Measurements from ENCODE around the gene C3orf70. TPM values are rescaled to one million over a fixed set of nuclear protein-coding genes. Genes with fewer than 3 reads are reported as not detected.

Gene C3orf70
- total and polyA plus RNA-seq, 2 of the 8 experiments (the other 6 are each of a cell fraction or from before 2014, with no cell fraction given) = 1.7 to 2.0 TPM

DNA sequence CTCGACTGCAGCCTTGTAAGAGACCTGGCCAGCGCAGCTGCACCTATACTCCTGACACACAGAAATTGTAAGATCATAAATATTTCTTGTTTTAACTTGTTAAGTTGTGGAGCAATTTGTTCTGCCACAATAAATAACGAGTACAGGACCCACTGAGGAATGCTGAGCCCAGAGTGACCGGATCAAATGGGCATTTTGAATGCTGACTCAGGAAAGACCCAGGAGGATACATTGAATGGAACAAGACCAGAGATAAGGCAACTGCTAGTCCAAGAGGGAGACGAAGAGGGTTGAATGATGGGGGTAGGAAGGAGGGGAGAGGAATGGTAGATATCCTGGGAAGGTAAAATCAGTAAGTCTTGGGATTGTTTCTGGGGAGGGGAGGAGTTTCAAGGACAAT lies 8.9 kb upstream of the C3orf70 start:
- Histone ChIP-seq H3K18ac (ENCODE audit: extremely low read depth, low read length) (no peak overlapping the region), H3K4ac (replicated peaks; ENCODE audit: insufficient read length, low read depth, low read length) (no peak overlapping the region), H3K9me3 (ENCODE audit: insufficient read depth in 2 of 2, low read depth in 1 of 2, low read length in 1 of 2) (no peaks in the 10 kb centered on the region), H3K4me3 (ENCODE audit: extremely low read depth in 1 of 4, insufficient read depth in 2 of 4, low read depth in 3 of 4, low read length in 4 of 4) (no peak overlapping the region), H2BK12ac (ENCODE audit: low read depth, low read length) (no peak overlapping the region), H2AFZ (ENCODE audit: low read length) (peak overlapping the region; percentile 16; the same call in 1 of the 2 replicates), H4K20me1 (replicated peaks in 1 of 2; ENCODE audit: control insufficient read depth in 1 of 2, insufficient read depth in 2 of 2, low read length in 2 of 2) (no peaks in the 10 kb centered on the region), H4K8ac (ENCODE audit: extremely low read depth, insufficient read depth, low read length) (no peak overlapping the region), H2BK120ac (replicated peaks; ENCODE audit: low read depth, low read length) (no peak overlapping the region), H3K4me2 (ENCODE audit: insufficient read depth in 1 of 2, low read depth in 2 of 2, low read length in 2 of 2) (no peak overlapping the region), H3K4me1 (replicated peaks in 1 of 4; ENCODE audit: control insufficient read depth in 3 of 4, insufficient read depth in 4 of 4, low read length in 3 of 4) (0 out of 7 replicates have a peak, but pooled peaks cover 0 to 2% (median 0%) of the 10 kb centered on the region in 4 experiments), H3K27me3 (replicated peaks in 1 of 4; ENCODE audit: control insufficient read depth in 3 of 4, extremely low read depth in 1 of 4, insufficient read depth in 3 of 4, low read length in 3 of 4) (peaks cover 0 to 2% (median 0%) of the 10 kb centered on the region in 4 experiments; a peak in 1 of 7 replicates), H3K79me2 (ENCODE audit: control insufficient read depth in 1 of 2, insufficient read depth in 2 of 2, low read length in 2 of 2) (no peaks in the 10 kb centered on the region), H3K23me2 (ENCODE audit: low read depth, low read length) (no peaks in the 10 kb centered on the region), H4K91ac (replicated peaks; ENCODE audit: insufficient read length, low read length) (no peak overlapping the region), H3K27ac (ENCODE audit: low read depth, low read length) (no peak overlapping the region), H2BK20ac (ENCODE audit: low read length) (no peak overlapping the region), H3K14ac (ENCODE audit: insufficient read length) (no peak overlapping the region), H3K9ac (replicated peaks in 1 of 4; ENCODE audit: extremely low read depth in 1 of 4, low read depth in 3 of 4, low read length in 3 of 4) (no peak overlapping the region), H4K5ac (ENCODE audit: insufficient read length, low read depth, low read length) (no peak overlapping the region), H3K79me1 (ENCODE audit: low read depth, low read length) (no peaks in the 10 kb centered on the region), H2AK5ac (ENCODE audit: low read depth, low read length) (no peak overlapping the region), H3K23ac (ENCODE audit: insufficient read length) (no peak overlapping the region), H2BK5ac (ENCODE audit: low read depth, low read length) (no peak overlapping the region), H3K36me3 (ENCODE audit: control insufficient read depth in 2 of 4, insufficient read depth in 4 of 4, low read length in 3 of 4) (no peaks in the 10 kb centered on the region), H2BK15ac (ENCODE audit: low read length) (no peak overlapping the region), H3K56ac (replicated peaks; ENCODE audit: insufficient read length, low read depth, low read length) (no peak overlapping the region)
- ChIA-PET CTCF (ENCODE audit: partially characterized antibody) (interaction anchor here (1.1 to 1.2 kb wide), 2 partner anchors 12 to 91 kb away, joined by 3 read pairs; no protein-coding TSS in a partner anchor), POLR2A (ENCODE audit: partially characterized antibody) (no interaction called here)
- 93% methylated on average over 5 of the region's 5 CpGs; no CpG with 5 or more reads in 1 of the 2 experiments for WGBS, 2 experiments (ENCODE audit: extremely low coverage in 1 of 2, insufficient coverage in 1 of 2, insufficient read length in 1 of 2, insufficient replicate concordance in 2 of 2, low coverage in 1 of 2, low lambda C conversion rate in 2 of 2, missing lambda C conversion rate in 1 of 2)
- no peak for FAIRE-seq
- DNase-seq (ENCODE audit: low read depth in 1 of 2, low spot score in 2 of 2) = no peak
- TF ChIP-seq CHD1 (IDR thresholded peaks at IDR 0.05; ENCODE audit: low read depth, low read length) (no peak), POLR2AphosphoS5 (IDR thresholded peaks at IDR 0.05; ENCODE audit: low read depth, low read length) (no peak), NRF1 (IDR thresholded peaks at IDR 0.05; ENCODE audit: low read depth, low read length) (no peak), CEBPB (IDR thresholded peaks at IDR 0.05; ENCODE audit: low read depth, low read length) (no peak), POLR2A (IDR thresholded peaks at IDR 0.05; ENCODE audit: control extremely low read depth in 1 of 2, low read depth in 2 of 2, low read length in 2 of 2) (no peak), TCF12 (IDR thresholded peaks at IDR 0.05; ENCODE audit: low read depth, low read length) (no peak), EGR1 (IDR thresholded peaks at IDR 0.05; ENCODE audit: borderline replicate concordance, low read depth, low read length) (no peak), NANOG (IDR thresholded peaks at IDR 0.05; ENCODE audit: insufficient read depth, low read depth, low read length, poor library complexity, severe bottlenecking) (no peak)
- TF ChIP-seq, protein P1, sequence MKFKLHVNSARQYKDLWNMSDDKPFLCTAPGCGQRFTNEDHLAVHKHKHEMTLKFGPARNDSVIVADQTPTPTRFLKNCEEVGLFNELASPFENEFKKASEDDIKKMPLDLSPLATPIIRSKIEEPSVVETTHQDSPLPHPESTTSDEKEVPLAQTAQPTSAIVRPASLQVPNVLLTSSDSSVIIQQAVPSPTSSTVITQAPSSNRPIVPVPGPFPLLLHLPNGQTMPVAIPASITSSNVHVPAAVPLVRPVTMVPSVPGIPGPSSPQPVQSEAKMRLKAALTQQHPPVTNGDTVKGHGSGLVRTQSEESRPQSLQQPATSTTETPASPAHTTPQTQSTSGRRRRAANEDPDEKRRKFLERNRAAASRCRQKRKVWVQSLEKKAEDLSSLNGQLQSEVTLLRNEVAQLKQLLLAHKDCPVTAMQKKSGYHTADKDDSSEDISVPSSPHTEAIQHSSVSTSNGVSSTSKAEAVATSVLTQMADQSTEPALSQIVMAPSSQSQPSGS (IDR thresholded peaks at IDR 0.05; ENCODE audit: low read length) = no peak
